Heart left ventricle (tissue), 13 donors: ENCODE data around the gene CDX2.

ENCODE experiments used
- CTCF ChIP-seq, 12 donors: fragments of 200-600 bp; sonication (generic) in 4 of 12; IDR thresholded peaks; one replicate each; pipeline versions ENCODE4 v1.5.0 to v1.8.0; 2018 to 2022; ENCODE audit warnings: antibody characterized with exemption in 12 of 12, mild to moderate bottlenecking in 5 of 12
- POLR2A ChIP-seq, 2 donors: fragments of 450-650 bp; IDR thresholded peaks; one replicate each; pipeline ENCODE4 v1.6.1; 2017; ENCODE audit warnings: antibody characterized with exemption in 2 of 2, mild to moderate bottlenecking in 2 of 2, moderate library complexity in 2 of 2
- donor health status: ischemic (EF 13 %, LVEDD 7.1; RV severe dilation, severe dysfunction).
- donor health status: DM: no; HTN: yes; CAD: no.
- donor health status: DM: no; HTN: no; CAD: no.
- donor health status: ischemic (EF 25% LVEDD 6.9; RV normal size, moderate dysfunction).
- donor health status: ischemic (EF 25% LVEDD 5.7; RV mildly dilated, moderate dysfunction).
- donor health status: ischemic (EF 35%, LVEDD 5.7; RV mildly dilated, moderate dysfunction).
- donor health status: nonischemic (EF 11% LVEDD 7.7; RV severe dilation, severe dysfunction).
- donor health status: DM: yes; HTN: yes; CAD: no.
- donor health status: PGD.
- donor health status: ischemic (EF 29% LVEDD 5.4; RV normal size, mild dysfunction).
- donor health status: nonischemic (EF 23%, LVEDD 6.1; RV moderate dilation, normal function).

DNA sequence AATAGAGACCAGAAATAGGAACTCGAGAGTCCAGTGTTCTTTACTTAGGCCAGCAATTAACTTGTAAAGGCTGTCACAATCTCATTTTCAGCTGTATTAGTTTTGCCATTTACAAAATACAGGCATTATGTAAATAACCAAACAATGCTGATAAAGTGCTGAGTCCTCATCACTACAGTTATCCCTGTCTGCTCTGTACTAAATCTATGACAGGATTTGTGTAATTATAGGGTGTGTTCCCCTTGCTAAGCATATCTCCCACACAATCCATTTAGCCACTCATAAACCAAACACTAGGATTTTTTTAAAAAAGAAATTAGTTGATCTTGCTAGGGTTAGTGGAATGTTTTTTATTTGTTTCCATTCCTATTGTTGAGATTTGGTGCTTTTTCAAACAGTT, 26.1 kb downstream of the CDX2 start:
- TF ChIP-seq CTCF (IDR thresholded peaks at IDR 0.05), result no peak
- TF ChIP-seq POLR2A (IDR thresholded peaks at IDR 0.05), result no peak
